AG04450 (cell line): ENCODE results near the gene PIGZ. TPM values are rescaled to one million over a fixed set of nuclear protein-coding genes. Genes with fewer than 3 reads are reported as not detected.

Source experiments
- CTCF ChIA-PET: fragments of 300-600, 350-600 bp; formaldehyde crosslinking; extraction: SDS; loops from one replicate; lab custom pipeline; 2022; ENCODE audit warnings: antibody characterized with exemption, inconsistent platforms; lab: Charles Lee
- POLR2A ChIA-PET: fragments of 350-600 bp; formaldehyde crosslinking; extraction: SDS; loops from one replicate; lab custom pipeline; 2021; ENCODE audit warnings: antibody characterized with exemption, inconsistent platforms; lab: Yijun Ruan, JAX
- DNase-seq: peaks from one replicate; pipeline ENCODE4 v3.0.0-alpha.2; 2011; ENCODE audit warnings: low read depth, low spot score
- H3K27ac ChIP-seq: one replicate; pipeline ENCODE4 v1.5.1; 2012; ENCODE audit warnings: low read depth, low read length, control low read depth
- H3K27me3 ChIP-seq: one replicate; pipeline ENCODE4 v1.6.0; 2012; ENCODE audit warnings: low read length; ENCODE audit not compliant: control insufficient read depth, insufficient read depth
- H3K4me3 ChIP-seq: 2 replicates; pipeline ENCODE4 v1.5.1; 2011; ENCODE audit warnings: mild to moderate bottlenecking, low read depth, low read length, control low read depth
- H3K9me3 ChIP-seq: 2 replicates; pipeline ENCODE4 v1.5.1; 2012; ENCODE audit warnings: low read length; ENCODE audit not compliant: control insufficient read depth, insufficient read depth
- CTCF ChIP-seq: IDR thresholded peaks from 2 replicates; pipeline ENCODE4 v1.5.1; 2011; ENCODE audit warnings: low read depth, low read length, control low read depth, inconsistent platforms
- polyA plus RNA-seq: library from polyadenylated mRNA; depleted of rRNA; stranded (reverse); fragments of >200 nt; gene quantifications from 2 replicates; pipeline ENCODE4 v1.2.3, GENCODE V29; 2011

Gene PIGZ
- polyA plus RNA-seq, 1 experiment = 0.15 TPM

GRCh38 chr3:197009532-197010019 lies 40.9 kb upstream of the PIGZ start:
- H3K4me3 ChIP-seq = no peak overlapping the region
- peaks cover 7% of the 10 kb centered on the region for H3K27me3 ChIP-seq
- no peak for DNase-seq
- H3K9me3 ChIP-seq = no peaks in the 10 kb centered on the region; the same call in 1 of the 2 replicates
- H3K27ac ChIP-seq = no peak overlapping the region
- TF ChIP-seq CTCF = no peak
- CTCF ChIA-PET = interaction anchor here (0.6 kb wide), 1 partner anchor 33 kb away, joined by 3 read pairs; no protein-coding TSS in a partner anchor
- POLR2A ChIA-PET = no interaction called here

GRCh38 chr3:197008436-197009209 lies 40.0 kb upstream of the PIGZ start:
- no peak for TF ChIP-seq CTCF
- DNase-seq = no peak
- Histone ChIP-seq H3K9me3 (no peaks in the 10 kb centered on the region; the same call in 1 of the 2 replicates), H3K4me3 (no peak overlapping the region), H3K27ac (no peak overlapping the region), H3K27me3 (peaks cover 4% of the 10 kb centered on the region)
- ChIA-PET POLR2A (no interaction called here), CTCF (interaction anchor here (1.0 kb wide), 1 partner anchor 21 kb away, joined by 4 read pairs; the partner anchor contains the start of gene MELTF)

GRCh38 chr3:197007953-197008352 lies 39.3 kb upstream of the PIGZ start:
- CTCF ChIA-PET = no interaction called here
- no peak overlapping the region for H3K4me3 ChIP-seq
- POLR2A ChIA-PET = no interaction called here
- no peak for DNase-seq
- H3K27me3 ChIP-seq = peaks cover 4% of the 10 kb centered on the region
- no peak overlapping the region for H3K27ac ChIP-seq
- no peak for TF ChIP-seq CTCF
- H3K9me3 ChIP-seq = no peaks in the 10 kb centered on the region; the same call in 1 of the 2 replicates

GRCh38 chr3:197007296-197007940 lies 38.8 kb upstream of the PIGZ start:
- ChIA-PET CTCF (no interaction called here), POLR2A (no interaction called here)
- H3K4me3 ChIP-seq = no peak overlapping the region
- no peak overlapping the region for H3K27ac ChIP-seq
- TF ChIP-seq CTCF = no peak
- H3K27me3 ChIP-seq = peaks cover 4% of the 10 kb centered on the region
- H3K9me3 ChIP-seq = no peaks in the 10 kb centered on the region; the same call in 1 of the 2 replicates
- no peak for DNase-seq

GRCh38 chr3:197006860-197007259 lies 38.2 kb upstream of the PIGZ start:
- Histone ChIP-seq H3K4me3 (no peak overlapping the region), H3K27me3 (peaks cover 4% of the 10 kb centered on the region), H3K9me3 (no peaks in the 10 kb centered on the region; the same call in 1 of the 2 replicates), H3K27ac (no peak overlapping the region)
- CTCF ChIA-PET = no interaction called here
- no peak for DNase-seq
- POLR2A ChIA-PET = no interaction called here
- no peak for TF ChIP-seq CTCF
